BJ (cell line): ENCODE measurements around the gene MARCKSL1. TPM values are rescaled to one million over a fixed set of nuclear protein-coding genes. Genes with fewer than 3 reads are reported as not detected.

Experiments
- CTCF ChIA-PET: fragments of 350-600 bp; formaldehyde crosslinking; extraction: SDS; loops from one replicate; lab custom pipeline; 2021; ENCODE audit warnings: antibody characterized with exemption, inconsistent platforms; lab: Yijun Ruan, JAX
- POLR2A ChIA-PET: fragments of 300-600 bp; sonication (Branson Sonifier 250); formaldehyde crosslinking; extraction: SDS; loops from one replicate; lab custom pipeline; 2021; ENCODE audit warnings: antibody characterized with exemption; lab: Charles Lee
- DNase-seq: peaks from one replicate; pipeline ENCODE4 v3.0.0-alpha.2; 2011; ENCODE audit warnings: low read depth
- H3K27me3 ChIP-seq: 2 replicates; pipeline ENCODE4 v1.6.0; 2011; ENCODE audit warnings: low read length; ENCODE audit not compliant: control insufficient read depth, insufficient read depth
- H3K36me3 ChIP-seq: 2 replicates; pipeline ENCODE4 v1.5.1; 2011; ENCODE audit warnings: low read length; ENCODE audit not compliant: control insufficient read depth, insufficient read depth
- H3K4me3 ChIP-seq: 2 replicates; pipeline ENCODE4 v1.5.1; 2011; ENCODE audit warnings: low read depth, mild to moderate bottlenecking, control low read depth, low read length
- polyA plus RNA-seq: library from polyadenylated mRNA; depleted of rRNA; stranded (reverse); fragments of >200 nt; gene quantifications from 2 replicates; pipeline ENCODE4 v1.2.3, GENCODE V29; 2011
- TF ChIP-seq, protein P1 (sequence below): IDR thresholded peaks from 2 replicates; pipeline ENCODE4 v1.5.1; 2011; ENCODE audit warnings: low read depth, mild to moderate bottlenecking, control low read depth, inconsistent platforms, low read length, moderate library complexity; ENCODE audit not compliant: insufficient read depth

MARCKSL1 gene
- polyA plus RNA-seq, 1 experiment = 52.0 TPM

DNA sequence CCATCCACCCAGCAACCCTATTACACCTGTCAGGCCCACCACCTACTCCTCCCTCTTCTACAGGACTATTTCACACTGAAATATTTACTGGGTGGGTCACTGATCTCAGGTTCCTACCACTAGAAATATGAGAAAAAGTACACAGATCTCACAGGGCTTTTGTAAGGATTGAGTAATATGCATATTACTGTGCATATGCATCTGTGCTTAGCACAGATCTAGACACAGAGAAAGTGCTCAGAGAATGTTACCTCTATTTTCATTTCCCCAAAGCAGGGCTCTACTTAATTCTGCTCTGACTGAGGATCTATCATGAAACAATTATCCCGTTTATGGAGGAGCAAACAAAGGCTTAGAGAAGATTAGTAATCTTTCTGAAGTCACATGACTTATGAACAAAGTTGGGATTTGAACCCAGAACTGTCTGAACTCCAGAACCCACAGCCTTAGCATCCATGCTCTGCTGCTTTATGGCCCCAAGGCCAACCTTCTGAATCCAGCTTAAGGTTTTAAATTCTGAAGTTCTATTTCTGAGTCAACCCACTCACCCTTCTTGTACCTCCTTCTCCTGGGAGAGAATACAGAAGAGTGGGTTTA, 38.1 kb upstream of the MARCKSL1 start:
- no peak overlapping the region for H3K4me3 ChIP-seq
- DNase-seq = no peak
- TF ChIP-seq, protein P1, sequence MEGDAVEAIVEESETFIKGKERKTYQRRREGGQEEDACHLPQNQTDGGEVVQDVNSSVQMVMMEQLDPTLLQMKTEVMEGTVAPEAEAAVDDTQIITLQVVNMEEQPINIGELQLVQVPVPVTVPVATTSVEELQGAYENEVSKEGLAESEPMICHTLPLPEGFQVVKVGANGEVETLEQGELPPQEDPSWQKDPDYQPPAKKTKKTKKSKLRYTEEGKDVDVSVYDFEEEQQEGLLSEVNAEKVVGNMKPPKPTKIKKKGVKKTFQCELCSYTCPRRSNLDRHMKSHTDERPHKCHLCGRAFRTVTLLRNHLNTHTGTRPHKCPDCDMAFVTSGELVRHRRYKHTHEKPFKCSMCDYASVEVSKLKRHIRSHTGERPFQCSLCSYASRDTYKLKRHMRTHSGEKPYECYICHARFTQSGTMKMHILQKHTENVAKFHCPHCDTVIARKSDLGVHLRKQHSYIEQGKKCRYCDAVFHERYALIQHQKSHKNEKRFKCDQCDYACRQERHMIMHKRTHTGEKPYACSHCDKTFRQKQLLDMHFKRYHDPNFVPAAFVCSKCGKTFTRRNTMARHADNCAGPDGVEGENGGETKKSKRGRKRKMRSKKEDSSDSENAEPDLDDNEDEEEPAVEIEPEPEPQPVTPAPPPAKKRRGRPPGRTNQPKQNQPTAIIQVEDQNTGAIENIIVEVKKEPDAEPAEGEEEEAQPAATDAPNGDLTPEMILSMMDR = no peak
- H3K27me3 ChIP-seq = no peaks in the 10 kb centered on the region
- ChIA-PET CTCF (interaction anchor here (0.8 to 2.1 kb wide), 3 partner anchors 14 to 139 kb away, joined by 3 to 6 read pairs (median 3); no protein-coding TSS in a partner anchor), POLR2A (no interaction called here)
- H3K36me3 ChIP-seq = peaks cover 40% of the 10 kb centered on the region

DNA sequence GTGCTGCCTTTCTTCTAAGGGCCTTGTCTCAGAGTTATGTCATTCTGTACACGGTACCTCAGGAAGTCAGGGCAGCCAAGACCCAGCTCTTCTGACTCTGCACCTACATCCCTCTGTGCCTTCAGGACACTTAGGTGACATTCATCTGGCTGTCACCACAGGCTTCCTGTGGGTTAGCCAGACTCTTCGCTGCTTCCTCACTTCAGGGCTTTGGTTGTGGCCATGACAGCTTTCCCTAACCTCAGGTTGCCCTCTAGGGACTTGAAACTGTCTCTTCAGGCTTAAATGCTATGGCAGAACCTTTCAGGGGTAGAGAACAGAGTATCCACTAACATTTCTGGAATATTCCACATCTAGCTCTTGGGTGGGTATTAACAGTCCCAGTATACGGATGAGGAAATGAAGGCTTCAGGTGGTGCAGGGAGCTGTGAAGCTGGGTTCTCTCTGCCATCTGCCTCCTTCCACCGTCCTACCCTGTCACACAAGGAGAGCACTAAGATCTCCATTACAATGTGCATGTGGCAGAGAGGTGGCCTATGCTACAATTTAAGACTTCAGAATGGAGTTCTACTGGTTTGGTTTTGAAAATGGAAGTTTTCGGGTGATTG, 36.2 kb upstream of the MARCKSL1 start:
- Histone ChIP-seq H3K36me3 (peaks cover 34% of the 10 kb centered on the region), H3K4me3 (no peak overlapping the region), H3K27me3 (no peaks in the 10 kb centered on the region)
- DNase-seq = no peak
- ChIA-PET CTCF (interaction anchor here (0.5 to 2.1 kb wide), 3 partner anchors 28 to 173 kb away, joined by 3 to 6 read pairs (median 3); no protein-coding TSS in a partner anchor), POLR2A (interaction anchor here (0.6 kb wide), 1 partner anchor 81 kb away, joined by 3 read pairs; no protein-coding TSS in a partner anchor)
- TF ChIP-seq, protein P1 = no peak

DNA sequence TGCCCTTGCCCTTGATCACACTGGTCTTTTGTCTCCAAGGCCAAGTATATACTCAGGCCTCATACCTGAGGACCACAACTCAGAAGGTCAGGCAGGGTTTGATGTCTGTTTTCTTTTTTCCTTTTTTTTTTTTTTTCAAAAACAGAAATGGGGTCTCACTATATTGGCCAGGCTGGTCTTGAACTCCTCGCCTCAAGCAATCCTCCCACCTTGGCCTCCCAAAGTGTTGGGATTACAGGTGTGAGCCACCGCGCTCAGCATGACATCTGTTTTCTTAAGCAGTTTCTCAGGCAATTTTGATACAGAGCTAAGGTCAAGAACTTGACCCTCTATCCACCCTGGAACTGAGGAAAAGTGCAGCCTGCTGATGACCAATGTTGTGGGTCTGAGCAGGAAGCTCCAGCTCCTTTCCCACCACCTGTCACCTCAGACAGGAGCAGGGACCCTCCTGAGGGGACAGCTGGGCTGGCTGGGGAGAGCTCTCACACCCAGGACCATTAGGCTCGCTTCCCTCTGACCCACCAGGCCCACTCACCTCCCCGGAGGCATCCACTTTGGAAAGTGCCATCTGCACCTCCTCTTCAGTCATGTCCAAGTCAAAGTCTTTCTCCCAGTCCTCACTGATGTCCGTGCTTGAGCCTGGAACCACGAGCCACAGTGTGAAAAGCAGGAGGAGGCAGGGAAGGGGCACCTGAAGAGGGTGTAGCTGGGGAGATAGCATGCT, 32.0 kb upstream of the MARCKSL1 start:
- no peak for DNase-seq
- peaks cover 31% of the 10 kb centered on the region for H3K36me3 ChIP-seq
- TF ChIP-seq, protein P1 = no peak
- ChIA-PET POLR2A (no interaction called here), CTCF (no interaction called here)
- no peaks in the 10 kb centered on the region for H3K27me3 ChIP-seq
- no peak overlapping the region for H3K4me3 ChIP-seq

DNA sequence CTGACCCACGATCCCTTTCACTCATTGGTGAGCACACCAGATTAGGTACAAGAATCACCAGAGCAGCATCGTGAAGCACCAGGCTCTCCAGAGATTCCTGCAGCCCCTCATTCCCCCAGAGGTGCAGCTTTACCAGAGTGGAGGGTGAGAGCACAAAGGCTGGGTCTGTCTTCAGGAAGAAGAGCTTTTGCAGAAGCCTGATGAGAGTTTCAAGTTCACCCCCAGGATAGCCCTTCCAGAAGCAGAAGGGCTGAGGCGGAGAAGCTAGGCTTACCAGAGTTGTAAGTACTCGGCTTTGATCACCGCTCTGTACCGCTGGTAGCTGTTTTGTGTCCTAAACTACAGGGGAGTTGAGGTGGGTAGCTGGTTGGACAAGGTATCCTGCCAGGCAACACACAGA, 29.4 kb upstream of the MARCKSL1 start:
- no peaks in the 10 kb centered on the region for H3K27me3 ChIP-seq
- H3K36me3 ChIP-seq = peaks cover 20% of the 10 kb centered on the region
- no peak overlapping the region for H3K4me3 ChIP-seq
- TF ChIP-seq, protein P1 = no peak
- CTCF ChIA-PET = interaction anchor here (1.0 kb wide), 1 partner anchor 35 kb away, joined by 3 read pairs; no protein-coding TSS in a partner anchor
- DNase-seq = no peak
- POLR2A ChIA-PET = no interaction called here

DNA sequence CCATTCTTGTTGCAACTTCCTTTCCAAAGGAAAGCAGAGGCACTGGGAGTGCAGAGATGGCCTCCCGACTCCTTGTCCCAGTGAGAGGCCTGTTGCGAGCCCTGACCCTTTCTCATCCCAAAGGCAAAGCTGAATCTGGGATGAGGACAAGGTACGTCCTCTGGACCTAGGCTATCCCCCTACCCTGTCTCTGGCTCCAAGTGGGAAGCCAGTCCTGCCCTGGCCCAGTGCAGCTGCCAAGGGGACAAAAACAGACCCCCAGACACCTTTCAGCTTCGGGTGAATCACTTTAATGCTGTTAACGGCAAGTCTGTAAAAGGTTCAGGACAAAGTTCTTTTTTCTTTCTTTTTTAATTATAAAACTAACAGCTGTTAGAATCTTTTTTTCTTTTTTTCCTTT, 28.8 kb upstream of the MARCKSL1 start:
- TF ChIP-seq, protein P1 = no peak
- H3K4me3 ChIP-seq = no peak overlapping the region
- ChIA-PET CTCF (interaction anchor here (1.0 kb wide), 1 partner anchor 36 kb away, joined by 3 read pairs; no protein-coding TSS in a partner anchor), POLR2A (no interaction called here)
- no peaks in the 10 kb centered on the region for H3K27me3 ChIP-seq
- no peak for DNase-seq
- peaks cover 20% of the 10 kb centered on the region for H3K36me3 ChIP-seq
